ENCODE results near the gene TMSB4X. TPM values are rescaled to one million over a fixed set of nuclear protein-coding genes. Genes with fewer than 3 reads are reported as not detected.
A peak's percentile ranks its signal among the peaks of the same experiment; 100 is the strongest.

TMSB4X gene
- total and polyA plus RNA-seq, 2 donors (not counting 3 experiments of a cell fraction or from before 2014, with no cell fraction given): 4,136 to 6,858 TPM

DNA sequence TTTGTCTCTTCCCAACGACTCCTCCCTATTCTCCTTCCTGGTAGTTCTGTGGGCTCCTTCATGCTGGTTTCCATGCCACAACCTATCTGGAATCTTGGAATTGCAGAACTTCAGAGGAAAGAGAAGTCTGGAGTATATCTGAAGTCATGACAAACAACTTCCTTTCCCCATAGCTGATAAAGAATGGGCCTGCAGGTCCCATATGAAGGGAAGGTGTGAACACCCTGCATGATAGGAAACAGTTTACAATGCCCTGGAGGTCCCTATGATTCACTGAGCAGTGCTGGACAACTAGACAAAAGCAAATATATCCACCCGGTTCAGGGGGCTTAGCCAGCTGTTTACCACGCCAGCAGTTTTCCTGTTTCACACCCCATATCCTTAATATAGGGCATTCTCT is 50.1 kb downstream of the TMSB4X start:
- FAIRE-seq (peak; percentile 59), DNase-seq (ENCODE audit: low read depth, low spot score) (peak; percentile 18)
- intact Hi-C loops (cut with micrococcal nuclease): no loop called here
- H3K27me3 ChIP-seq (ENCODE audit: control insufficient read depth in 2 of 2, insufficient read depth in 2 of 2, low read length in 2 of 2): no peaks in the 10 kb centered on the region
- H3K9me3 ChIP-seq (replicated peaks; ENCODE audit: control insufficient read depth, insufficient read depth, low read length): no peaks in the 10 kb centered on the region
- H3K27ac ChIP-seq (ENCODE audit: insufficient read depth, low read depth, low read length): no peak overlapping the region
- no peak overlapping the region for H3K4me3 ChIP-seq (replicated peaks in 1 of 3; ENCODE audit: insufficient read depth in 1 of 3, low read depth in 1 of 3, low read length in 3 of 3)
- BruUV-seq (replicated peaks): no TSS peak
- no peaks in the 10 kb centered on the region for H4K20me1 ChIP-seq (replicated peaks; ENCODE audit: control insufficient read depth, extremely low read depth, insufficient read depth, low read length)
- TF ChIP-seq JUN (IDR thresholded peaks at IDR 0.05; ENCODE audit: borderline replicate concordance, insufficient read depth, insufficient read length, low read depth) (no peak), MYC (IDR thresholded peaks at IDR 0.05; ENCODE audit: low read depth, low read length) (no peak), GATA2 (IDR thresholded peaks at IDR 0.05; ENCODE audit: insufficient read depth, insufficient read length, low read depth, low read length) (no peak), FOS (IDR thresholded peaks at IDR 0.05; ENCODE audit: borderline replicate concordance, insufficient read depth, low read length) (no peak)
- TF ChIP-seq, protein P1, sequence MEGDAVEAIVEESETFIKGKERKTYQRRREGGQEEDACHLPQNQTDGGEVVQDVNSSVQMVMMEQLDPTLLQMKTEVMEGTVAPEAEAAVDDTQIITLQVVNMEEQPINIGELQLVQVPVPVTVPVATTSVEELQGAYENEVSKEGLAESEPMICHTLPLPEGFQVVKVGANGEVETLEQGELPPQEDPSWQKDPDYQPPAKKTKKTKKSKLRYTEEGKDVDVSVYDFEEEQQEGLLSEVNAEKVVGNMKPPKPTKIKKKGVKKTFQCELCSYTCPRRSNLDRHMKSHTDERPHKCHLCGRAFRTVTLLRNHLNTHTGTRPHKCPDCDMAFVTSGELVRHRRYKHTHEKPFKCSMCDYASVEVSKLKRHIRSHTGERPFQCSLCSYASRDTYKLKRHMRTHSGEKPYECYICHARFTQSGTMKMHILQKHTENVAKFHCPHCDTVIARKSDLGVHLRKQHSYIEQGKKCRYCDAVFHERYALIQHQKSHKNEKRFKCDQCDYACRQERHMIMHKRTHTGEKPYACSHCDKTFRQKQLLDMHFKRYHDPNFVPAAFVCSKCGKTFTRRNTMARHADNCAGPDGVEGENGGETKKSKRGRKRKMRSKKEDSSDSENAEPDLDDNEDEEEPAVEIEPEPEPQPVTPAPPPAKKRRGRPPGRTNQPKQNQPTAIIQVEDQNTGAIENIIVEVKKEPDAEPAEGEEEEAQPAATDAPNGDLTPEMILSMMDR (IDR thresholded peaks at IDR 0.05; ENCODE audit: extremely low read depth in 1 of 2, insufficient read depth in 1 of 2, low read depth in 1 of 2, low read length in 2 of 2): no peak
- TF ChIP-seq, protein P2, sequence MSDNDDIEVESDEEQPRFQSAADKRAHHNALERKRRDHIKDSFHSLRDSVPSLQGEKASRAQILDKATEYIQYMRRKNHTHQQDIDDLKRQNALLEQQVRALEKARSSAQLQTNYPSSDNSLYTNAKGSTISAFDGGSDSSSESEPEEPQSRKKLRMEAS (IDR thresholded peaks at IDR 0.05; ENCODE audit: insufficient read depth, insufficient read length): no peak
- CTCF ChIA-PET: no interaction called here
- H3K4me2 ChIP-seq (ENCODE audit: insufficient read depth, low read length): no peak overlapping the region
- H3K4me1 ChIP-seq (ENCODE audit: control insufficient read depth, extremely low read depth, insufficient read depth, low read length): peaks cover 14% of the 10 kb centered on the region
- H3K9me1 ChIP-seq (replicated peaks; ENCODE audit: control insufficient read depth, extremely low read depth, insufficient read depth, low read length): no peaks in the 10 kb centered on the region
- no peak overlapping the region for H2AFZ ChIP-seq (ENCODE audit: low read depth, low read length)
- POLR2A ChIA-PET: no interaction called here
- no peak overlapping the region for H3K9ac ChIP-seq (replicated peaks; ENCODE audit: extremely low read depth, insufficient read depth, low read length)
- dilution Hi-C loops (cut with MboI; ENCODE audit: extremely low pct_ligation_motif_present, low sequenced_read_pairs): no loop called here
- no peaks in the 10 kb centered on the region for H3K36me3 ChIP-seq (ENCODE audit: control insufficient read depth in 2 of 2, extremely low read depth in 1 of 2, insufficient read depth in 2 of 2, low read length in 2 of 2)
- no peaks in the 10 kb centered on the region for H3K79me2 ChIP-seq (ENCODE audit: control insufficient read depth, insufficient read depth, low read length)

Other genes starting within 250 kb of the TMSB4X start
- gene PRPS2, start 183.7 kb upstream of the TMSB4X start, total RNA-seq: 36.7 and 38.0 TPM in 2 replicates
- 15.0 and 15.9 TPM in 2 replicates for gene PRPS2, start 183.7 kb upstream of the TMSB4X start, polyA plus RNA-seq
- not detected in 2 replicates for gene TLR7, start 108.0 kb upstream of the TMSB4X start, total RNA-seq
- not detected in 2 replicates for gene TLR7, start 108.0 kb upstream of the TMSB4X start, polyA plus RNA-seq
- gene TLR8, start 68.5 kb upstream of the TMSB4X start, total RNA-seq: not detected in 2 replicates
- not detected in 2 replicates for gene TLR8, start 68.5 kb upstream of the TMSB4X start, polyA plus RNA-seq
- not detected in 2 replicates for gene FAM9C, start 69.5 kb downstream of the TMSB4X start, total RNA-seq
- gene FAM9C, start 69.5 kb downstream of the TMSB4X start, polyA plus RNA-seq: not detected in 2 replicates

Data from endothelial cell of umbilical vein (primary cell).